ENCODE data around the gene HS6ST3.
"Not testable (repeated sequence)": the region's sequence is repeated elsewhere in the genome, so short reads cannot be mapped to it uniquely, and the experiment has no call there.

Gene HS6ST3

GRCh38 chr13:96093296-96094006 lies 3.5 kb downstream of the HS6ST3 start:
- no peak for DNase-seq

GRCh38 chr13:96100457-96101220 lies 10.7 kb downstream of the HS6ST3 start:
- DNase-seq, result no peak

- DNase-seq, result no peak
Measured at GRCh38 chr13:96104516-96104915, 14.6 kb downstream of the HS6ST3 start.

- DNase-seq, result not testable (repeated sequence)
Measured at GRCh38 chr13:96108072-96108471, 18.2 kb downstream of the HS6ST3 start.

GRCh38 chr13:96109125-96109524 lies 19.2 kb downstream of the HS6ST3 start:
- no peak for DNase-seq

- DNase-seq, result no peak
Measured at GRCh38 chr13:96112936-96113335, 23.0 kb downstream of the HS6ST3 start.

GRCh38 chr13:96115368-96115767 lies 25.5 kb downstream of the HS6ST3 start:
- not testable (repeated sequence) for DNase-seq

- no peak for DNase-seq
Measured at GRCh38 chr13:96119921-96120320, 30.0 kb downstream of the HS6ST3 start.

GRCh38 chr13:96130818-96131340 lies 41.0 kb downstream of the HS6ST3 start:
- no peak for DNase-seq

- DNase-seq, result no peak
Measured at GRCh38 chr13:96141032-96141431, 51.1 kb downstream of the HS6ST3 start.

GRCh38 chr13:96159725-96160124 lies 69.8 kb downstream of the HS6ST3 start:
- no peak for DNase-seq

GRCh38 chr13:96161141-96161540 lies 71.2 kb downstream of the HS6ST3 start:
- DNase-seq, result no peak

GRCh38 chr13:96165840-96166239 lies 75.9 kb downstream of the HS6ST3 start:
- DNase-seq, result no peak

- no peak for DNase-seq
Measured at GRCh38 chr13:96172066-96172465, 82.2 kb downstream of the HS6ST3 start.

- DNase-seq, result no peak
Measured at GRCh38 chr13:96178759-96179158, 88.9 kb downstream of the HS6ST3 start.

- no peak for DNase-seq
Measured at GRCh38 chr13:96179309-96179708, 89.4 kb downstream of the HS6ST3 start.

- no peak for DNase-seq
Measured at GRCh38 chr13:96181911-96182310, 92.0 kb downstream of the HS6ST3 start.

- DNase-seq, result no peak
Measured at GRCh38 chr13:96185818-96186217, 95.9 kb downstream of the HS6ST3 start.

GRCh38 chr13:96191367-96191766 lies 101.5 kb downstream of the HS6ST3 start:
- no peak for DNase-seq

- no peak for DNase-seq
Measured at GRCh38 chr13:96193728-96194310, 103.9 kb downstream of the HS6ST3 start.

- no peak for DNase-seq
Measured at GRCh38 chr13:96198038-96198437, 108.1 kb downstream of the HS6ST3 start.

- DNase-seq, result no peak
Measured at GRCh38 chr13:96199315-96199714, 109.4 kb downstream of the HS6ST3 start.

GRCh38 chr13:96200810-96201209 lies 110.9 kb downstream of the HS6ST3 start:
- DNase-seq, result no peak

- DNase-seq, result no peak
Measured at GRCh38 chr13:96202315-96202714, 112.4 kb downstream of the HS6ST3 start.

All from effector CD8-positive, alpha-beta T cell (primary cell).